Parathyroid adenoma (tissue), 2 donors: ENCODE measurements around the gene UTP15.

Source experiments
- H2AFZ ChIP-seq: fragments of 300-600 bp; sonication (generic); one replicate; pipeline ENCODE4 v1.7.0; 2017; ENCODE audit warnings: antibody characterized with exemption, mild to moderate bottlenecking
- H3K27ac ChIP-seq: fragments of 300-600 bp; sonication (generic); one replicate; pipeline ENCODE4 v1.7.0; 2017
- H3K27me3 ChIP-seq: fragments of 300-600 bp; sonication (generic); one replicate; pipeline ENCODE4 v1.7.0; 2017; ENCODE audit warnings: low read length; ENCODE audit not compliant: control insufficient read depth, insufficient read depth
- H3K36me3 ChIP-seq: fragments of 300-600 bp; sonication (generic); one replicate; pipeline ENCODE4 v1.7.0; 2017; ENCODE audit warnings: low read length; ENCODE audit not compliant: control insufficient read depth, insufficient read depth
- H3K4me1 ChIP-seq: fragments of 300-600 bp; sonication (generic); one replicate; pipeline ENCODE4 v1.7.0; 2017; ENCODE audit warnings: control low read depth
- H3K4me2 ChIP-seq: fragments of 300-600 bp; sonication (generic); one replicate; pipeline ENCODE4 v1.7.0; 2017; ENCODE audit warnings: low read length
- H3K4me3 ChIP-seq: fragments of 300-600 bp; sonication (generic); one replicate; pipeline ENCODE4 v1.7.0; 2017; ENCODE audit warnings: low read depth, low read length
- H3K79me2 ChIP-seq: fragments of 300-600 bp; sonication (generic); one replicate; pipeline ENCODE4 v1.7.0; 2017; ENCODE audit warnings: control low read depth
- H3K9ac ChIP-seq: fragments of 300-600 bp; sonication (generic); one replicate; pipeline ENCODE4 v1.7.0; 2017; ENCODE audit warnings: mild to moderate bottlenecking
- H3K9me3 ChIP-seq: fragments of 300-600 bp; sonication (generic); one replicate; pipeline ENCODE4 v1.7.0; 2017; ENCODE audit warnings: low read length; ENCODE audit not compliant: control insufficient read depth
- TF ChIP-seq, protein P1 (sequence below): fragments of 300-600 bp; sonication (generic); IDR thresholded peaks from one replicate; pipeline ENCODE4 v1.7.0; 2017; ENCODE audit warnings: antibody characterized with exemption, mild to moderate bottlenecking
- donor health status: primary hyperparathyroidism.

Gene UTP15

DNA sequence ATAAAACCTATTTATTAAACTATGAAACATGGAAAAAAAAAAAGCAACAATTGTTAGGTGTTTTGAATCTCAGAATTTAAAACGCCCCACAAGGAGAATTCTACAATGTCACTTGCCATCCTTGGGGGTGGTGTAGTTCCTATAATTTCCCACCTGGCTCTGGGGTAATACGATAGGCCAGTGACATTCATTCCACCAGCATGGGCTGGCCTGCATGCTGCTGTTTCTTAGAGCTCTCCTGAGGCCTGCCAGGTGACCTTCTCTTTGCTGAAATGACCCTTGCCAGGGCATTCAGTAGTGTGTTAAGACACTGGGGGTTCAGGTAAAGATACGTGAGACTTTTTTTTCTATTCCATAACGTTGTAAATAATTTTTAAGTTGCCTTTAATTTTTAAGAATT, 50.4 kb downstream of the UTP15 start:
- no peak overlapping the region for H3K4me3 ChIP-seq
- TF ChIP-seq, protein P1, sequence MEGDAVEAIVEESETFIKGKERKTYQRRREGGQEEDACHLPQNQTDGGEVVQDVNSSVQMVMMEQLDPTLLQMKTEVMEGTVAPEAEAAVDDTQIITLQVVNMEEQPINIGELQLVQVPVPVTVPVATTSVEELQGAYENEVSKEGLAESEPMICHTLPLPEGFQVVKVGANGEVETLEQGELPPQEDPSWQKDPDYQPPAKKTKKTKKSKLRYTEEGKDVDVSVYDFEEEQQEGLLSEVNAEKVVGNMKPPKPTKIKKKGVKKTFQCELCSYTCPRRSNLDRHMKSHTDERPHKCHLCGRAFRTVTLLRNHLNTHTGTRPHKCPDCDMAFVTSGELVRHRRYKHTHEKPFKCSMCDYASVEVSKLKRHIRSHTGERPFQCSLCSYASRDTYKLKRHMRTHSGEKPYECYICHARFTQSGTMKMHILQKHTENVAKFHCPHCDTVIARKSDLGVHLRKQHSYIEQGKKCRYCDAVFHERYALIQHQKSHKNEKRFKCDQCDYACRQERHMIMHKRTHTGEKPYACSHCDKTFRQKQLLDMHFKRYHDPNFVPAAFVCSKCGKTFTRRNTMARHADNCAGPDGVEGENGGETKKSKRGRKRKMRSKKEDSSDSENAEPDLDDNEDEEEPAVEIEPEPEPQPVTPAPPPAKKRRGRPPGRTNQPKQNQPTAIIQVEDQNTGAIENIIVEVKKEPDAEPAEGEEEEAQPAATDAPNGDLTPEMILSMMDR = no peak
- no peak overlapping the region for H3K9ac ChIP-seq

DNA sequence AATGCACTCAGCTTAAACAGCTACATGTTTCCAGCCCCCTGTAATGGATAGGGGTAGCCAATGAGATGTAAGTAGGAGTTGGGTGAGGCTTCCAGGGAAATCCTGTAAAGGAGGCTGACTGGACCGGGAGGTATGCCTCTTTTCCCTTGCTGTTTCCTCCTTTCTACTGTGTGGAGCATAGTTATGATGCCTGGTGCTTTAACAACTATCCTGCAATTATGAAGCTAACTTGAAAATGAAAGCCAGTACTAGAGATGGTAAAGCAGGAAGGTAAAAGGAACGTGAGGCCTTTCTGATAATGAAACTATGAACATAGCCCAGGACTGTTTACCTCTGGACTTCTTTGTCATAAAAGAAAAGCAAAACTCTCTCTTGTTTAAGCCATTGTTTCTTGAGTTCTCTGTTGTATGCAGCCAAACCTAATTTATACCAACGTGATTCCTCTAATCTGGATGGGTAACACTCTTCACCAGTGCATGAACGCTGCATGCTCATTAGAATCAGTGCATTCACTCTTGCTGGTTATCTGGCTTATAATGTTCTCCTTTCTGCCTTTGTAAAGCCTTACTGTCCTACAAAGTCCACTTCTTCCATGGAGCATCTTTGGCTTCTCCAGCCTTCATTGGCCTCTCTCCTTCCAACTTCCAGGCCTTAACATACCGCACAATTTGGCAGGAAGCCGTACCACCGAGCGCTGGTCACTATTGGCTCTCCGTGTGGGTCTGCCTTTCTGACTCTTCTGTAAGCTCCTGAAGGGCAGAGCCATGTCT, 52.2 kb downstream of the UTP15 start:
- Histone ChIP-seq H3K27ac (no peak overlapping the region), H3K4me1 (no peaks in the 10 kb centered on the region), H3K79me2 (no peaks in the 10 kb centered on the region), H3K4me2 (no peak overlapping the region), H2AFZ (no peak overlapping the region), H3K27me3 (no peaks in the 10 kb centered on the region), H3K9me3 (no peaks in the 10 kb centered on the region), H3K36me3 (no peaks in the 10 kb centered on the region), H3K4me3 (no peak overlapping the region), H3K9ac (no peak overlapping the region)
- TF ChIP-seq, protein P1 = no peak

More for the DNA sequence above, 50.4 kb downstream of the UTP15 start:
- no peaks in the 10 kb centered on the region for H3K27me3 ChIP-seq
- H3K9me3 ChIP-seq = no peaks in the 10 kb centered on the region
- H3K36me3 ChIP-seq = no peaks in the 10 kb centered on the region
- no peak overlapping the region for H3K4me2 ChIP-seq
- no peaks in the 10 kb centered on the region for H3K79me2 ChIP-seq
- no peak overlapping the region for H3K27ac ChIP-seq
- H2AFZ ChIP-seq = no peak overlapping the region
- H3K4me1 ChIP-seq = no peaks in the 10 kb centered on the region

DNA sequence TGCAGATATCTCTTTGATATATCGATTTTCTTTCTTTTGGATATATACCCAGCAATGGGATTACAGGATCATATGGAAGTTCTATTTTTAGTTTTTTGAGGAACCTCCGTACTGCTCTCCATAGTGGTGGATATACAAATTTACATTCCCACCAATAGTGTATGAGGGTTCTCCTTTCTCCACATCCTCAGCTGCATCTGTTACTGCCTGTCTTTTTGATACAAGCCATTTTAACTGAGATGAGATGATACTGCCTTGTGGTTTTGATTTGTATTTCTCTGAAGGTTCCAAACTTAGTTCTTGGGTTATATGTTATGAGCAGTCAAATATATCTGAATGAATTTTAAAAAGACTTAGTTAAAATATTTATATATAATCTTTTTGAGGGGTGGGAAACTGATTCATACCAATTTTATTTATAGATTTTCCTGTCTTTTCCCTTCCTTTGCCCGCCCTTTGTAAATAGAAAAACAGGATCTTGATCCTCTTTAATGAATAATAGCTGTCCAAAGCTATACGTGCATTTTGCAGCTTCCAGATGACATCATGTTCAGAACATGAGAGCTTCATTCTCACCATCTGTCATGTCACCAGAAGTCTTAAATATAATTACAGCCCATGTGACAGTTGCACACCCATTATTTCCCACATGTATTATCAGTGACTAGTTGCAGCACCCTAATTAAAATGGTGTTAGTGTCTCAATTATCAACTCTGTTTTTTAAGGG, 54.2 kb downstream of the UTP15 start:
- no peaks in the 10 kb centered on the region for H3K27me3 ChIP-seq
- TF ChIP-seq, protein P1 = no peak
- no peak overlapping the region for H3K27ac ChIP-seq
- no peak overlapping the region for H3K4me3 ChIP-seq
- H3K9ac ChIP-seq = no peak overlapping the region
- H3K36me3 ChIP-seq = no peaks in the 10 kb centered on the region
- H3K79me2 ChIP-seq = no peaks in the 10 kb centered on the region
- no peaks in the 10 kb centered on the region for H3K4me1 ChIP-seq
- H3K4me2 ChIP-seq = no peak overlapping the region
- H2AFZ ChIP-seq = no peak overlapping the region
- no peaks in the 10 kb centered on the region for H3K9me3 ChIP-seq

DNA sequence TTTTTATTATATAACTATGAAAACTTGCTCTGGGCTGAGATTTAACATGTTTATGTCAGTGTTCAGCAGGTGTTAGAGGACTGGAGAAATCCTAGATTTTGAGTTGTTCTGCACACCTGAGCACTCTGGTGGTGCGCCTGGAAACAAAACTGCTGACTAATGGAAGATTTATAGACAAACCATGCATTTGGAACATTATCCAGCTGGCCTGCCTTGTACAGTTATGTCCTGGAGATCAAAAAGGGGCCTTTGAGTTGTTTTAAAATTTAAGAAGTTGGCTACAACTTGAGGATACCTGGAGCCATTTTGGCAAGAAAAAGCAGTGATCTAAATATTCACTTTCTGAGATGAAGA, 54.8 kb downstream of the UTP15 start:
- Histone ChIP-seq H2AFZ (no peak overlapping the region), H3K9ac (no peak overlapping the region), H3K4me2 (no peak overlapping the region), H3K27me3 (no peaks in the 10 kb centered on the region), H3K4me3 (no peak overlapping the region), H3K4me1 (peaks cover 1% of the 10 kb centered on the region), H3K36me3 (no peaks in the 10 kb centered on the region), H3K79me2 (no peaks in the 10 kb centered on the region), H3K27ac (no peak overlapping the region), H3K9me3 (no peaks in the 10 kb centered on the region)
- TF ChIP-seq, protein P1 = no peak
